GM23338 (cell line): ENCODE data around the gene CHMP4B. TPM values are rescaled to one million over a fixed set of nuclear protein-coding genes. Genes with fewer than 3 reads are reported as not detected.

Experiments
- ATAC-seq: fragments of 200-7000 bp; cut with Tn5 transposase; 3 replicates; pipeline ENCODE4 v1.9.1; 2020
- DNase-seq: peaks from one replicate; pipeline ENCODE4 v3.0.0-alpha.2; 2015; ENCODE audit warnings: low spot score
- H2AFZ ChIP-seq: fragments of 200-600 bp; sonication (generic); 2 replicates; pipeline ENCODE4 v1.8.0; 2016; ENCODE audit warnings: antibody characterized with exemption, mild to moderate bottlenecking, moderate library complexity
- H3F3A ChIP-seq: fragments of 200-600 bp; sonication (generic); replicated peaks from 2 replicates; pipeline ENCODE4 v1.8.0; 2017; ENCODE audit warnings: antibody characterized with exemption, mixed run types, low read depth
- H3K27ac ChIP-seq: fragments of 200-600 bp; sonication (generic); 2 replicates; pipeline ENCODE4 v1.6.1; 2016; ENCODE audit warnings: low read depth
- H3K27me3 ChIP-seq: fragments of 200-600 bp; sonication (generic); 2 replicates; pipeline ENCODE4 v1.8.0; 2016; ENCODE audit warnings: mild to moderate bottlenecking, mixed run types, moderate library complexity; ENCODE audit not compliant: insufficient read depth
- H3K36me3 ChIP-seq: fragments of 200-600 bp; sonication (generic); 2 replicates; pipeline ENCODE4 v1.8.0; 2016; ENCODE audit warnings: mild to moderate bottlenecking; ENCODE audit not compliant: insufficient read depth
- H3K4me1 ChIP-seq: fragments of 200-600 bp; sonication (generic); 2 replicates; pipeline ENCODE4 v1.8.0; 2016; ENCODE audit warnings: mild to moderate bottlenecking, moderate library complexity; ENCODE audit not compliant: insufficient read depth
- H3K4me2 ChIP-seq: fragments of 200-600 bp; sonication (generic); 2 replicates; pipeline ENCODE4 v1.7.1; 2017; ENCODE audit warnings: mixed run types
- H3K4me3 ChIP-seq: fragments of 200-600 bp; sonication (generic); 2 replicates; pipeline ENCODE4 v1.6.1; 2016; ENCODE audit warnings: mixed run types
- H3K79me2 ChIP-seq: fragments of 200-600 bp; sonication (generic); replicated peaks from 2 replicates; pipeline ENCODE4 v1.8.0; 2017; ENCODE audit warnings: mild to moderate bottlenecking; ENCODE audit not compliant: insufficient read depth
- H3K9me2 ChIP-seq: fragments of 200-600 bp; sonication (generic); 2 replicates; pipeline ENCODE4 v1.8.0; 2017; ENCODE audit not compliant: insufficient read depth
- H4K20me1 ChIP-seq: fragments of 200-600 bp; sonication (generic); replicated peaks from 2 replicates; pipeline ENCODE4 v1.8.0; 2017; ENCODE audit warnings: mild to moderate bottlenecking; ENCODE audit not compliant: insufficient read depth
- H3K27ac Mint-ChIP-seq: 2 replicates; pipeline ENCODE4 v1.8.0; 2020; ENCODE audit warnings: inconsistent platforms, mild to moderate bottlenecking, moderate library complexity, mixed read lengths
- H3K27me3 Mint-ChIP-seq: 3 replicates; pipeline ENCODE4 v1.8.0; 2022; ENCODE audit warnings: low read depth, mild to moderate bottlenecking, moderate library complexity, mixed read lengths, inconsistent platforms; ENCODE audit not compliant: insufficient read depth, poor library complexity
- H3K36me3 Mint-ChIP-seq: 3 replicates; pipeline ENCODE4 v1.8.0; 2021; ENCODE audit warnings: low read depth, mild to moderate bottlenecking, inconsistent platforms, moderate library complexity, mixed read lengths
- H3K4me1 Mint-ChIP-seq: 3 replicates; pipeline ENCODE4 v1.8.0; 2020; ENCODE audit warnings: mild to moderate bottlenecking, inconsistent platforms, mixed read lengths
- H3K4me3 Mint-ChIP-seq: 3 replicates; pipeline ENCODE4 v1.8.0; 2021; ENCODE audit warnings: moderate library complexity, mild to moderate bottlenecking, inconsistent platforms, mixed read lengths
- H3K9me3 Mint-ChIP-seq: 3 replicates; pipeline ENCODE4 v1.8.0; 2020; ENCODE audit warnings: moderate library complexity, mild to moderate bottlenecking, inconsistent platforms, mixed read lengths
- CREB1 ChIP-seq: fragments of 250-450 bp; sonication (Bioruptor Pico); IDR thresholded peaks from 2 replicates; pipeline ENCODE4 v1.5.0; 2020; ENCODE audit warnings: low read depth, mild to moderate bottlenecking, moderate library complexity
- CTCF ChIP-seq, 2 experiments: fragments of 200-600 bp in 1 of 2; sonication (generic) in 1 of 2; conservative IDR thresholded peaks; 2 replicates each; pipeline versions ENCODE4 v1.5.1 to v1.6.1; 2016 to 2017; ENCODE audit warnings: antibody characterized with exemption in 2 of 2, low read depth in 2 of 2, mild to moderate bottlenecking in 2 of 2, moderate library complexity in 1 of 2
- EZH2 ChIP-seq: fragments of 200-600 bp; sonication (generic); IDR thresholded peaks from one replicate; pipeline ENCODE4 v1.8.0; 2017; ENCODE audit warnings: antibody characterized with exemption, mild to moderate bottlenecking, low read depth; ENCODE audit not compliant: unreplicated experiment
- EZH2phosphoT487 ChIP-seq: fragments of 200-600 bp; sonication (generic); IDR thresholded peaks from one replicate; pipeline ENCODE4 v1.8.1; 2018; ENCODE audit warnings: antibody characterized with exemption; ENCODE audit not compliant: unreplicated experiment
- NANOG ChIP-seq: IDR thresholded peaks from 2 replicates; pipeline ENCODE4 v1.6.1; 2016; ENCODE audit warnings: antibody characterized with exemption, borderline replicate concordance
- POLR2AphosphoS5 ChIP-seq: IDR thresholded peaks from 2 replicates; pipeline ENCODE4 v1.6.1; 2016; ENCODE audit warnings: antibody characterized with exemption, low read depth
- ZNF114 ChIP-seq: fragments of 250-450 bp; sonication (Bioruptor Pico); IDR thresholded peaks from 2 replicates; pipeline ENCODE4 v1.5.0; 2020; ENCODE audit warnings: mild to moderate bottlenecking, moderate library complexity
- ZNF331 ChIP-seq: fragments of 250-450 bp; sonication (Bioruptor Pico); IDR thresholded peaks from 2 replicates; pipeline ENCODE4 v1.5.0; 2020; ENCODE audit warnings: low read depth, mild to moderate bottlenecking, moderate library complexity
- ZNF462 ChIP-seq: fragments of 250-450 bp; sonication (Bioruptor Pico); IDR thresholded peaks from 2 replicates; pipeline ENCODE4 v1.5.0; 2020; ENCODE audit warnings: mild to moderate bottlenecking, moderate library complexity
- polyA plus RNA-seq: library from polyadenylated mRNA; unstranded; fragments of >200 nt; fragmentation: Nextera tagmentation; extraction: Ambion mirVana; gene quantifications from 2 replicates; pipeline ENCODE4 v1.2.1, GENCODE V29; 2016
- total RNA-seq: library from RNA; depleted of rRNA; stranded (reverse); fragments of >200 nt; shearing (Covaris generic); gene quantifications from 2 replicates; pipeline ENCODE4 v1.2.3, GENCODE V29; 2014

CHMP4B gene
- total and polyA plus RNA-seq, 2 experiments from 2014 or later: 14.5 to 49.3 TPM

- peaks cover 3% of the 10 kb centered on the region; the same call in 1 of the 3 replicates for H3K36me3 Mint-ChIP-seq
- ATAC-seq: no peak
- no peaks in the 10 kb centered on the region for H3F3A ChIP-seq
- H4K20me1 ChIP-seq: peaks cover 56% of the 10 kb centered on the region
- H3K27me3 Mint-ChIP-seq: peaks cover 4% of the 10 kb centered on the region
- no peak overlapping the region for H2AFZ ChIP-seq
- peaks cover 98% of the 10 kb centered on the region for H3K79me2 ChIP-seq
- no peaks in the 10 kb centered on the region for H3K9me2 ChIP-seq
- no peaks in the 10 kb centered on the region for H3K9me3 Mint-ChIP-seq
- H3K36me3 ChIP-seq: no peaks in the 10 kb centered on the region
- no peak overlapping the region for H3K4me2 ChIP-seq
- no peaks in the 10 kb centered on the region for H3K27me3 ChIP-seq
- no peak for TF ChIP-seq EZH2phosphoT487
- H3K27ac ChIP-seq: no peak overlapping the region
- peaks cover 30% of the 10 kb centered on the region for H3K4me1 Mint-ChIP-seq
- no peak for DNase-seq
- H3K27ac Mint-ChIP-seq: no peak overlapping the region
- H3K4me1 ChIP-seq: peaks cover 14% of the 10 kb centered on the region
- no peak overlapping the region for H3K4me3 Mint-ChIP-seq
- no peak overlapping the region for H3K4me3 ChIP-seq
These were observed 5.0 kb downstream of the CHMP4B start for GRCh38 chr20:33816191-33816590.

- Mint-ChIP-seq H3K27me3 (peaks cover 2% of the 10 kb centered on the region), H3K4me3 (no peak overlapping the region), H3K27ac (no peak overlapping the region), H3K9me3 (no peaks in the 10 kb centered on the region), H3K4me1 (peaks cover 26% of the 10 kb centered on the region), H3K36me3 (peaks cover 3% of the 10 kb centered on the region; the same call in 1 of the 3 replicates)
- no peak overlapping the region for H3K27ac ChIP-seq
- no peak overlapping the region for H2AFZ ChIP-seq
- H3K4me3 ChIP-seq: no peak overlapping the region
- DNase-seq: no peak
- TF ChIP-seq CREB1 (CRISPR knock-in tag): no peak
- TF ChIP-seq NANOG: no peak
- no peak for TF ChIP-seq EZH2phosphoT487
- no peaks in the 10 kb centered on the region for H3K36me3 ChIP-seq
- H4K20me1 ChIP-seq: peaks cover 63% of the 10 kb centered on the region
- no peaks in the 10 kb centered on the region for H3F3A ChIP-seq
- peaks cover 100% of the 10 kb centered on the region for H3K79me2 ChIP-seq
- H3K27me3 ChIP-seq: no peaks in the 10 kb centered on the region
- H3K9me2 ChIP-seq: no peaks in the 10 kb centered on the region
- H3K4me2 ChIP-seq: no peak overlapping the region
- peaks cover 13% of the 10 kb centered on the region for H3K4me1 ChIP-seq
- no peak for ATAC-seq
These were observed 6.3 kb downstream of the CHMP4B start for GRCh38 chr20:33817411-33817810.

GRCh38 chr20:33819456-33819855 is 8.3 kb downstream of the CHMP4B start:
- H3K4me2 ChIP-seq: no peak overlapping the region
- 0 out of 2 replicates have a peak, but pooled peaks cover 2% of the 10 kb centered on the region for H3K9me2 ChIP-seq
- no peaks in the 10 kb centered on the region; the same call in 2 of the 3 replicates for H3K36me3 Mint-ChIP-seq
- H3K4me1 Mint-ChIP-seq: peaks cover 8% of the 10 kb centered on the region; the same call in 2 of the 3 replicates
- no peak overlapping the region for H3K4me3 ChIP-seq
- no peaks in the 10 kb centered on the region for H3K27me3 Mint-ChIP-seq
- peaks cover 55% of the 10 kb centered on the region for H4K20me1 ChIP-seq
- DNase-seq: no peak
- H3K27ac ChIP-seq: no peak overlapping the region
- H3K79me2 ChIP-seq: peaks cover 100% of the 10 kb centered on the region
- H3K36me3 ChIP-seq: no peaks in the 10 kb centered on the region
- no peaks in the 10 kb centered on the region for H3F3A ChIP-seq
- no peak overlapping the region for H3K27ac Mint-ChIP-seq
- ATAC-seq: no peak
- H3K4me1 ChIP-seq: 0 out of 2 replicates have a peak, but pooled peaks cover 7% of the 10 kb centered on the region
- H3K4me3 Mint-ChIP-seq: no peak overlapping the region
- no peaks in the 10 kb centered on the region for H3K27me3 ChIP-seq
- no peaks in the 10 kb centered on the region for H3K9me3 Mint-ChIP-seq
- H2AFZ ChIP-seq: no peak overlapping the region
- TF ChIP-seq CTCF (conservative IDR thresholded peaks at IDR 0.05; ENCODE audit: low read depth in 2 of 2) (no peak), ZNF114 (no peak), EZH2 (no peak), ZNF462 (CRISPR knock-in tag) (no peak), ZNF331 (CRISPR knock-in tag) (no peak), NANOG (no peak), POLR2AphosphoS5 (no peak)
